GM12892 (cell line): ENCODE data around the gene NAV2.

Experiments
- DNase-seq: peaks from one replicate; pipeline ENCODE4 v3.0.0; 2011; ENCODE audit not compliant: insufficient read length
- FAIRE-seq: peaks from 2 replicates; lab custom pipeline; 2011; peaks lifted over from hg19 to GRCh38; lab: Jason Lieb, UNC
- POLR2A ChIP-seq: IDR thresholded peaks from 2 replicates; pipeline ENCODE4 v1.6.1; 2011; ENCODE audit warnings: low read depth, low read length, control low read depth
- POLR2AphosphoS5 ChIP-seq: IDR thresholded peaks from 2 replicates; pipeline ENCODE4 v1.6.1; 2011; ENCODE audit warnings: low read depth, low read length, control low read depth
- TAF1 ChIP-seq: IDR thresholded peaks from 2 replicates; pipeline ENCODE4 v1.6.1; 2011; ENCODE audit warnings: low read depth, mild to moderate bottlenecking, control low read depth, low read length, borderline replicate concordance

Gene NAV2

GRCh38 chr11:19962801-19963175, 250.2 kb downstream of the NAV2 start:
- TF ChIP-seq TAF1 = no peak
- TF ChIP-seq POLR2A = no peak
- TF ChIP-seq POLR2AphosphoS5 = no peak
- FAIRE-seq (no peak), DNase-seq (no peak)

GRCh38 chr11:19963697-19964387, 251.2 kb downstream of the NAV2 start:
- no peak for FAIRE-seq
- TF ChIP-seq POLR2A (no peak), POLR2AphosphoS5 (no peak), TAF1 (no peak)
- DNase-seq = no peak

- FAIRE-seq (no peak), DNase-seq (no peak)
- TF ChIP-seq POLR2A = no peak
- TF ChIP-seq TAF1 = no peak
- no peak for TF ChIP-seq POLR2AphosphoS5
Measured at GRCh38 chr11:19966441-19966840, 253.8 kb downstream of the NAV2 start.

DNA sequence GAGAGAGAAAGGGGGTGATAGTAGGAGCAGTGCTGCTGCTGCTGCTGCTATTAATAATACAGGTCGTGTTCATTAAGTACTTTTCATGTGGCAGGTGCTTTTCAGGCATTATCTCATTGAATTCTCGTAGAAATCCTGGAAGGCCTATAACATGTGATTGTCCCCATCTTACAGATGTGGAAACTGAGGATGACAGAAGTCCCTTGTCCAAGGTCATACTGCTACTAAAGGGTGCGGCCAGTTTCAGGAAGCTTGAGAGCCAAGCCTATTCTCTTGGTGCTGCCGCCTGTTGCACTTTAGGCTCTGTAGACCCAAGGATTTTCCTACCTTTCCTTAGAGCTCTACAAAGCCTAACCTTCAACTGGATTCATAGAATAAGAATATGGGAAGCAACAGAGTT, 254.3 kb downstream of the NAV2 start:
- TF ChIP-seq POLR2AphosphoS5 = no peak
- no peak for TF ChIP-seq TAF1
- no peak for TF ChIP-seq POLR2A
- no peak for DNase-seq
- FAIRE-seq = no peak

DNA sequence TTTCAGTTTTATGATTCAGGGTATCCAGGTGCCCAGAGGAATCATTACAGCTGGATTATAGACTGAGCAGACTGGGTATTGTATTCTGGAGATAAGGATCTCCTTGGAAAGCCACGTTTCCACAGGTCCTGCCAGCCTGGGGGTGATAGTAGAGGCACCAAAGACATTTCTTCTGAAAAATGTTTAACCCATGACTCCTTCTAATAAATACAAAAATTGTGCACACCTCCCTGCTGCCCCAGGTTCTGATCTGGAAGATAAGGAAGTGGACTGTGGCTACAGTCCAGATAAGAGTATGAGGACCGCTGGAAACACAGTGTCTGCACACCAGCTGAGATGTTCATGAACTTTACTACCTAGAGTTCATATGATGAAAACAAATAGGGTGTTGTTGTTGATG, 255.2 kb downstream of the NAV2 start:
- DNase-seq = no peak
- no peak for FAIRE-seq
- no peak for TF ChIP-seq POLR2AphosphoS5
- no peak for TF ChIP-seq TAF1

DNA sequence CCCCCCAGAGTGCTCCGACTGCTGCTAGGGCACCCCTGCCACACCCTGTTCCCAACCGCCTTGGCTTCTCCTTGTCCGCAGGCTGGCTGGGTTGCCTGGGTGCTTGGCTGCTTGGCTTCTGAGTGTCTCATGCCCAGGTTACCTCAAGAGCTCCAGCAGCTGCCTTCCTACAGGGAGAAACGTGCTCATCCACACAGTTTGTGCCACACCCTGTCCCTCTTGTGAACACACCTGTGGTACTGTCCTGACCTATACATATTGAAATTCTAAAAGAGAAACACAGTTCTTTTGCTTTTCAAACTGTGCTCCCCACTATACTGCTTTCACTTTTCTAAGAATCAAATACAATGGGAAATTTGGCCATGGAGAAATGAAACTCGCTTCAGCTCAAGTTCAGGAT, 256.2 kb downstream of the NAV2 start:
- TF ChIP-seq TAF1 (no peak), POLR2AphosphoS5 (no peak), POLR2A (no peak)
- FAIRE-seq (no peak), DNase-seq (no peak)

GRCh38 chr11:19970944-19971343, 258.3 kb downstream of the NAV2 start:
- FAIRE-seq (peak; percentile 27), DNase-seq (no peak)
- TF ChIP-seq POLR2AphosphoS5 = no peak
- no peak for TF ChIP-seq POLR2A
- TF ChIP-seq TAF1 = no peak

DNA sequence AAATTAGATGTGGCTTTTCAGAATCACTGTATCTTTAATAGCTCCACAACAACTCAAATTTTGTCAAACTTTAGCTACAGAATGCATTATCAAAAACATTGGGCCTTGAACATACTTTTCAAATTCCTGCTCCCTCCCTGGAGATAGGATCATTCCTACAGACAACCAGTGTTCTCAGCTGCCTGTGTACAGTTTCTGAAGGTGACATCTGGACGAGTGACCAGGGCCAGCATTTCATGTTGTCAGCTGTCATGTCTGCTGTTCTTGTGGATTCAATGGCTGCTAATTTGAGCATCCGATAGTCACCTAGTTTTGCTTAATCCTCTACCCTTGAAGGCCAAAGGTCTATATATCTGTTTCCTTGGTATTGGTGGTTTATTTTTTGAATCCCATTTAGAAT, 259.5 kb downstream of the NAV2 start:
- TF ChIP-seq POLR2A = no peak
- TF ChIP-seq POLR2AphosphoS5 = no peak
- TF ChIP-seq TAF1 = no peak
- FAIRE-seq (no peak), DNase-seq (no peak)

GRCh38 chr11:19972651-19973050, 260.0 kb downstream of the NAV2 start:
- DNase-seq (no peak), FAIRE-seq (no peak)
- TF ChIP-seq TAF1 (no peak), POLR2AphosphoS5 (no peak), POLR2A (no peak)

DNA sequence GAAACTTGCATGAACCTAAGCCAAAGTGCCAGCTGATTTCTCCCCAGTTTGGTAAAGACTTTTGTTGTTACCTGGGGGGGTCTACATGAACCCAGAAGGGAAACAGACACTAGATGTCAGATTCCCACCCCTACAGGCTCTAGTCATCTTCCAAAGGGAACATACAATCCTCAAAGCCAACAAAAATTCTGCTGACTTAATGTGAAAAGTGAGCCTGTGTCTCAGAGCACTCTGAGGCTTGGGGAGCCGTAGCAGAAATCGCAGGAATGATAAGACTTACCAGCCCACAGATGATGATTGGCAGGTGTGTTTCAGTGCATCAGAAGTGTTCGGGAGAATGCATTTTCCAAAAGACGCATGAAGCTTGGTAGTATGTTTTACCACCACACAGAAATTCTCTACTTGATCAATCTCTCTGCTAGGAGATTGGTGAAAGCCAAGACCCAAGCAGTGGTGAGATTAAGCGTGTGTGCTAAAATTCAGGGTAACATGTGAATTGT, 260.5 kb downstream of the NAV2 start:
- TF ChIP-seq TAF1 = no peak
- no peak for TF ChIP-seq POLR2A
- no peak for TF ChIP-seq POLR2AphosphoS5
- DNase-seq (no peak), FAIRE-seq (no peak)

- TF ChIP-seq TAF1 (no peak), POLR2A (no peak), POLR2AphosphoS5 (no peak)
- FAIRE-seq (no peak), DNase-seq (no peak)
Measured at GRCh38 chr11:19974886-19975285, 262.2 kb downstream of the NAV2 start.

DNA sequence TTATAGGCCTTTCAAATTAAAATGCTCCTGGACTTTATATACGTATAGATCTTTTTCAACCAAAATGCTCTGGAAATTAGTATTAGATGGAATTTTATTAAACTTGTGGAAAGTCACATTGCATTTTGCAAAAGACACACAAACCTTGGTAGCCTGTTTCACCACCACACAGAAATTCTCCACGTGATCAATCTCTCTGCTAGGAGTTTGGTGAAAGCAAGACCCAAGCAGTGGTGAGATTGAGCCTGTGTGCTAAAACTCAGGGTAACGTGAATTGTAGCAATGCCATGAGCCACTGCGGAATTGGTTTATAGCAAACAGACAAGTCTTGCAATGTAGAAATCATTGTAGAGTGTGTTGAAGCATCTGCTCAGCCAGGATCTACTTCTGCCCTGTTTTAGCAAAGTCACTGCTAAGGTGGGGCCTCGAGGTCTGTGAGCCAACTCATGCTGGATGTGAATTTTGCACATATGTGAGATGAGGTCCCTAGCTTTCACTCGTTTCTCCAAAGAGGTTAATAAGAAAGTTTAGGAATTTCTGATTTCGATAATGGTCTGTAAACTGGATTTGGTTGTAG, 262.9 kb downstream of the NAV2 start:
- TF ChIP-seq POLR2A (no peak), POLR2AphosphoS5 (no peak), TAF1 (no peak)
- no peak for FAIRE-seq
- no peak for DNase-seq
